SJCRH30 (cell line): ENCODE data around the gene LGI4. TPM values are rescaled to one million over a fixed set of nuclear protein-coding genes. Genes with fewer than 3 reads are reported as not detected.
"Not testable (repeated sequence)": the region's sequence is repeated elsewhere in the genome, so short reads cannot be mapped to it uniquely, and the experiment has no call there.

Source experiments
- DNase-seq, 2 experiments: peaks; one replicate each; pipeline ENCODE4 v3.0.0-alpha.2; 2015 to 2020
- H3K27ac ChIP-seq: fragments of 250-450 bp; sonication (Bioruptor Pico); 2 replicates; pipeline ENCODE4 v1.5.1; 2020; ENCODE audit warnings: mild to moderate bottlenecking, moderate library complexity
- H3K27me3 ChIP-seq: fragments of 250-450 bp; sonication (Bioruptor Pico); 2 replicates; pipeline ENCODE4 v1.5.1; 2020; ENCODE audit warnings: mild to moderate bottlenecking, moderate library complexity
- H3K36me3 ChIP-seq: fragments of 250-450 bp; sonication (Bioruptor Pico); 2 replicates; pipeline ENCODE4 v1.5.1; 2020; ENCODE audit warnings: mild to moderate bottlenecking, moderate library complexity
- H3K4me1 ChIP-seq: fragments of 250-450 bp; sonication (Bioruptor Pico); 2 replicates; pipeline ENCODE4 v1.5.1; 2020; ENCODE audit warnings: mild to moderate bottlenecking, moderate library complexity
- H3K4me3 ChIP-seq: fragments of 250-450 bp; sonication (Bioruptor Pico); 2 replicates; pipeline ENCODE4 v1.5.1; 2020; ENCODE audit warnings: mild to moderate bottlenecking, moderate library complexity
- H3K9me3 ChIP-seq: fragments of 250-450 bp; sonication (Bioruptor Pico); replicated peaks from 2 replicates; pipeline ENCODE4 v1.5.1; 2020; ENCODE audit warnings: mild to moderate bottlenecking, moderate library complexity
- total RNA-seq: library from RNA; depleted of rRNA; stranded (reverse); fragments of >200 nt; shearing (Covaris generic); gene quantifications from 2 replicates; pipeline ENCODE4 v1.2.3, GENCODE V29; 2014

LGI4 gene
- total RNA-seq, 1 experiment from 2014 or later, result not detected

GRCh38 chr19:35153701-35154524 is 19.1 kb upstream of the LGI4 start:
- no peak overlapping the region for H3K27ac ChIP-seq
- H3K9me3 ChIP-seq, result no peaks in the 10 kb centered on the region
- no peak for DNase-seq
- peaks cover 26% of the 10 kb centered on the region for H3K27me3 ChIP-seq
- H3K36me3 ChIP-seq, result no peaks in the 10 kb centered on the region
- no peaks in the 10 kb centered on the region for H3K4me1 ChIP-seq
- H3K4me3 ChIP-seq, result peak overlapping the region; percentile 47; the same call in 1 of the 2 replicates

GRCh38 chr19:35153129-35153522 is 18.3 kb upstream of the LGI4 start:
- not testable (repeated sequence) for H3K9me3 ChIP-seq, H3K4me3 ChIP-seq, H3K4me1 ChIP-seq, H3K36me3 ChIP-seq, DNase-seq, H3K27ac ChIP-seq
- peaks cover 26% of the 10 kb centered on the region for H3K27me3 ChIP-seq

- peaks cover 20% of the 10 kb centered on the region for H3K27me3 ChIP-seq
- no peaks in the 10 kb centered on the region for H3K9me3 ChIP-seq
- no peak for DNase-seq
- H3K4me3 ChIP-seq, result no peak overlapping the region
- H3K27ac ChIP-seq, result no peak overlapping the region
- no peaks in the 10 kb centered on the region for H3K4me1 ChIP-seq
- no peaks in the 10 kb centered on the region for H3K36me3 ChIP-seq
Observed at GRCh38 chr19:35151273-35152065, 16.6 kb upstream of the LGI4 start.

- Histone ChIP-seq H3K9me3 (no peaks in the 10 kb centered on the region), H3K4me1 (no peaks in the 10 kb centered on the region), H3K27ac (no peak overlapping the region), H3K36me3 (no peaks in the 10 kb centered on the region), H3K4me3 (no peak overlapping the region), H3K27me3 (peaks cover 11% of the 10 kb centered on the region)
- no peak for DNase-seq
Observed at GRCh38 chr19:35150445-35150844, 15.6 kb upstream of the LGI4 start.

- Histone ChIP-seq H3K36me3 (no peaks in the 10 kb centered on the region), H3K27ac (no peak overlapping the region)
- DNase-seq, result no peak
Observed at GRCh38 chr19:35149463-35149862, 14.6 kb upstream of the LGI4 start.

GRCh38 chr19:35146746-35147459 is 12.0 kb upstream of the LGI4 start:
- no peak overlapping the region for H3K4me3 ChIP-seq
- no peak overlapping the region for H3K27ac ChIP-seq
- no peaks in the 10 kb centered on the region for H3K9me3 ChIP-seq
- no peaks in the 10 kb centered on the region for H3K4me1 ChIP-seq
- peaks cover 9% of the 10 kb centered on the region; the same call in 1 of the 2 replicates for H3K27me3 ChIP-seq
- DNase-seq, result no peak
- no peaks in the 10 kb centered on the region for H3K36me3 ChIP-seq

More at GRCh38 chr19:35149463-35149862, 14.6 kb upstream of the LGI4 start:
- no peak overlapping the region for H3K4me3 ChIP-seq
- H3K4me1 ChIP-seq, result no peaks in the 10 kb centered on the region
- H3K27me3 ChIP-seq, result peaks cover 6% of the 10 kb centered on the region
- H3K9me3 ChIP-seq, result no peaks in the 10 kb centered on the region

- Histone ChIP-seq H3K4me3 (no peak overlapping the region), H3K27ac (no peak overlapping the region), H3K4me1 (no peaks in the 10 kb centered on the region), H3K9me3 (no peaks in the 10 kb centered on the region), H3K36me3 (no peaks in the 10 kb centered on the region), H3K27me3 (peaks cover 6% of the 10 kb centered on the region; the same call in 1 of the 2 replicates)
- peak; percentile 38 to 43 for DNase-seq
Observed at GRCh38 chr19:35144600-35145436, 10.0 kb upstream of the LGI4 start.

- DNase-seq, result no peak
- H3K27me3 ChIP-seq, result peaks cover 11% of the 10 kb centered on the region; the same call in 1 of the 2 replicates
- H3K36me3 ChIP-seq, result no peaks in the 10 kb centered on the region
- H3K4me3 ChIP-seq, result no peak overlapping the region
- no peaks in the 10 kb centered on the region for H3K4me1 ChIP-seq
- no peak overlapping the region for H3K27ac ChIP-seq
- H3K9me3 ChIP-seq, result no peaks in the 10 kb centered on the region
Observed at GRCh38 chr19:35144259-35144599, 9.4 kb upstream of the LGI4 start.

- H3K27me3 ChIP-seq, result peaks cover 16% of the 10 kb centered on the region; the same call in 1 of the 2 replicates
- no peaks in the 10 kb centered on the region for H3K4me1 ChIP-seq
- H3K4me3 ChIP-seq, result no peak overlapping the region
- H3K27ac ChIP-seq, result no peak overlapping the region
- no peak for DNase-seq
- H3K9me3 ChIP-seq, result no peaks in the 10 kb centered on the region
- H3K36me3 ChIP-seq, result no peaks in the 10 kb centered on the region
Observed at GRCh38 chr19:35143818-35144217, 9.0 kb upstream of the LGI4 start.

GRCh38 chr19:35143231-35143715 is 8.4 kb upstream of the LGI4 start, which contains the start of gene FXYD7:
FXYD7 (plus strand) TSS chr19:35143255; CDS start chr19:35143334, 79 bp downstream.
- no peak within 1 kb of the TSS for H3K4me3 ChIP-seq
- no peaks in the 10 kb centered on the region for H3K4me1 ChIP-seq
- no peak within 1 kb of the TSS for H3K27ac ChIP-seq
- no peaks in the 10 kb centered on the region for H3K9me3 ChIP-seq
- peaks cover 18% of the 10 kb centered on the region; the same call in 1 of the 2 replicates for H3K27me3 ChIP-seq
- no peak for DNase-seq
- no peaks in the 10 kb centered on the region for H3K36me3 ChIP-seq

- no peak for DNase-seq
- no peak overlapping the region for H3K27ac ChIP-seq
- H3K36me3 ChIP-seq, result no peaks in the 10 kb centered on the region
- H3K9me3 ChIP-seq, result no peaks in the 10 kb centered on the region
- peaks cover 20% of the 10 kb centered on the region; the same call in 1 of the 2 replicates for H3K27me3 ChIP-seq
- H3K4me3 ChIP-seq, result no peak overlapping the region
- no peaks in the 10 kb centered on the region for H3K4me1 ChIP-seq
Observed at GRCh38 chr19:35142606-35143230, 7.9 kb upstream of the LGI4 start.

- no peak for DNase-seq
- H3K36me3 ChIP-seq, result no peaks in the 10 kb centered on the region
- no peaks in the 10 kb centered on the region for H3K4me1 ChIP-seq
- H3K4me3 ChIP-seq, result no peak overlapping the region
- H3K27me3 ChIP-seq, result peaks cover 20% of the 10 kb centered on the region; the same call in 1 of the 2 replicates
- no peak overlapping the region for H3K27ac ChIP-seq
- no peaks in the 10 kb centered on the region for H3K9me3 ChIP-seq
Observed at GRCh38 chr19:35141837-35142605, 7.2 kb upstream of the LGI4 start.
